Right renal pelvis (tissue), 4 donors: ENCODE measurements around the gene AKAP13. TPM values are rescaled to one million over a fixed set of nuclear protein-coding genes. Genes with fewer than 3 reads are reported as not detected.

Experiments used
- DNase-seq, 4 donors: peaks; one replicate each; pipeline ENCODE4 v3.0.0-alpha.2; 2013; ENCODE audit warnings: low read depth in 4 of 4, low spot score in 3 of 4, missing footprints in 1 of 4
- polyA plus RNA-seq, 4 donors: library from polyadenylated mRNA; unstranded; fragments of 120-200 nt; gene quantifications; one replicate each; pipeline ENCODE4 v1.2.1, GENCODE V29; 2013; ENCODE audit not compliant: insufficient read length in 4 of 4

The AKAP13 gene
- polyA plus RNA-seq, 4 donors: 78.8 to 89.4 (median 83.8) TPM

GRCh38 chr15:85755942-85756341 lies 375.5 kb downstream of the AKAP13 start:
- no peak for DNase-seq

GRCh38 chr15:85756411-85757072 lies 376.1 kb downstream of the AKAP13 start:
- no peak for DNase-seq

DNA sequence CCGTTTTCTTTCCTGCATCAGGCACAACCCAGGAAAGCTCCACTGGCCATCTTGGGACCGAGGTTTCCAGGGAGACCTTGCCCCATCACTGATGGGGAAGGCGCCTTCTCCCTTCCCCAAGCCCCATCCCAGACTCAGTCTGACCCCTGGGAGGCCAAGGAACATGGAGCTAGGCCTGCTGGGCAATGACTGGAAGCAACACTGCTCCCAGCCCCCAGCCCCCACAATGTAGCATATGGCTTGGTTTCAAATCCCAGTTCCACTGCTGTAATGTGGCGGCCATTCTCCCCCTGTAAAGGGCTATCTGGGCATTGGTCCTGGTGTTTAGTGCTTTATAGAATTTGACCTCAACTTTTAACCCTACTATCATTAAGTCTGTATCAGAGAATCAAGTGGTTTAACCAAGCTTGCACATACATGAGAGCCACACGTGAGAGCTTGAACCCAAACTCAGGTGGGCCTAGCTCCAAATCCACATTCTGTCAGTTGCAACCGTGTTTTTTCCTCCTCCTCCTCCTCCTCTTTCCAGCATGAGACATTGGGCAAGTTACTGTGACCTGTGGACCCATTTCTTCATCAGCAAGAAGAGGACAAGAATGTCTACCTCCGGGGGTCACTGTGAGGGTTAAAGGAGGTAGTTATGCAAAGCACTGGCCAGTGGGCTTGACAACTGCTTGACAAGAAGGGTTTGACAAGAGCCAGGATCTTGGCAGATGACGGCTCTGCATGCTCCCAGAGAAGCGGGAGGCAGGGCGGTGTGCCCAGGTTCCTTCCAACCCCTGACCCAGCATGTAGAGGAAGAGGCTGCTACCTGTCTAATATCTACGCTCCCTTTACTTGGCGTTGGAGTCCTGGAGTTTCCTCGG lies 376.9 kb downstream of the AKAP13 start:
- no peak for DNase-seq

- DNase-seq: no peak
These were observed 377.7 kb downstream of the AKAP13 start for GRCh38 chr15:85757939-85758654.

DNA sequence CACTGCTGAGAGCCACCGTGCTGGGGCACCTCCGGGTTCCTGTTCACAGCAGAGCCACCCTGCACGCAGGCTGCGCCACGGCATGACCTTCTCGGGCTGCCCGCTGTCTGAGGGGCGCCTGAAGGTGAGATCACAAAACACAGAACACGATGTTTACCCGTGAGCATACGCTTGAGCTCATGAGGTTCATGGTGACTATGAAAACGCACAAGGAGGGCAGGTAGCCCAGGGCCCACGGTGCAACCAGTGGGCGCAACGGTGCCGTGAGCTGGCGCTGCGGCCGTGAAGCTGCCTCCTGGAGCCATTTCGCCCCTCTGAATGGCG lies 378.2 kb downstream of the AKAP13 start:
- DNase-seq: no peak

DNA sequence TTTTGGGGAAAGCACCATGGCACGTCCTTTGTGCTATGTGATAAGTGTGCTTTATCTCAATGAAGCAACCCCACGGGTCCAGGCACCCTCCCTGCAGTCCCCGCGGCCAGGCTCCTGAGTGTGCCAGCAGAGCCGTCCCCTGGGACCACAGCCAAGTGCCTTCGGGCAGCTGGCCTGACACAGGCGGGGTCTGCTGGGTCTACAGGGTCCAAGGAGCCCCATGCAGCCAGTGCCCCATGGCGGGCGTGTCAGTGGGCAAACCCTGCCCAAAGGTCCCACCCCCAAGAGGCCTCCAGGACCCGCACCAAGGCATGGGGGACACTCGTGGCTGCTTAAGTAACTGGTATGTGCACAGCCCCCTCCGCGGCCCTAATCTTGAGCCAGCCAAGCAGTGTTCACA lies 379.0 kb downstream of the AKAP13 start:
- no peak for DNase-seq

- DNase-seq: no peak
These were observed 379.6 kb downstream of the AKAP13 start for GRCh38 chr15:85760049-85760448.

DNA sequence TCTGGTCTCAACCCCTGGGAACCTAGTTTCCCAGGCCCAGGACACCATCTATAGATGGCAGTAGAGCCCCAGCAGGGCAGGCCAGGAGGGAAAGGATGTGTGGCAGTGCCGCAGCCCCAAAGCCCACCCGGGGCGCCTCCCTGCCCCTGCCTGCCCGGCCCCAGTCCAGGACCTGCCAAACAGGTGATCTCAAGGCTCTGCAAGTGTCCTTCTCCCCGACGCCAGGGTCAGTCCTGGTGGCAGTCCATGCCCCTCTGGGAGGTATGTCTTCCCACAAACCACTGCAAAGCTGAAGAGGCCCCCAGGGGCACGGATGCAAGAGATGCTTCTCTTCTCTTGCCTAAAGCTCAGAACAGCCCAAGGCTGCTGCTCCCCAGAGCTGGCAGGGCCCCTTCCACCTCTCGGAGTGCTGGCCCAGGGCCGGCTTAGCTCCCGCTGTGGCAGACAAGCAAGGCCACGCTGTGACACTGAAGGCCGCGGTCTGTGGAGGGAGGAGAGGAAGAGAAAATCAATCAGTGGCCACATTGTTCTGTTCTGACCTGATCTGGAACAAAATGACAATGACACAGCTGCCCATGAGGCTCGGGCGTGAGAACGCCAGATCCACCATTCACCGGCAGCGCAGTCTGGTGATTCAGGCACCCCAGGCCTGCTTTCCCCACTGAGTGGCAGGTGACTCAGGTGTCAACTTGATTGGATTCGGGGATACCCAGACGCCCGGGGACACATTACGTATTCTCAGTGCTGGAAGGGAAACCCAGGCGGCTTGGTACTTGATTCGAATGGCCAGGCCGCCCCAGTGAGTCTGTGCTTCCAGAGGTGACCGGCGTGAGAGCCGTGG lies 380.3 kb downstream of the AKAP13 start:
- DNase-seq: no peak

GRCh38 chr15:85761635-85762034 lies 381.2 kb downstream of the AKAP13 start:
- no peak for DNase-seq

GRCh38 chr15:85762039-85762755 lies 381.8 kb downstream of the AKAP13 start:
- DNase-seq: no peak

GRCh38 chr15:85762756-85763127 lies 382.3 kb downstream of the AKAP13 start:
- no peak for DNase-seq

DNA sequence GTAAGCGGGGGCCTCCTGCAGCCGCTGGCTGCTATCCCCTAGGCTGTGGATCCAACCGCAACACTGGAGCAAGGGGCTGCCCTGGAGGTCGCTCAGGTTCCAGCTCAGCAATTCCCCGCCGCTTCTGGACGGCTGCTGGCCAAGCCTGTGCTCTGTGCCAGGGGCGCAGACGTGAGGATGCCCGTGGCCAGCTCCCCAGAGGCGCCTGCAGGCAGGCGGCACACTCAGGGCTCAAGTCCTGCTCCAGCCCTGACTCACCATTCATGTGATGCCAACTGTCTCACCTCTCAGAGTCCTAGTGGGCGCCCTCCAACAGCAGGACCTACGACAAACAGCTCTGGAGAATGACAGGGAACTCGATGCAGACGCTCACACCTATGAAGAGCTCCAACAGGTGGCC lies 382.8 kb downstream of the AKAP13 start:
- DNase-seq: no peak

DNA sequence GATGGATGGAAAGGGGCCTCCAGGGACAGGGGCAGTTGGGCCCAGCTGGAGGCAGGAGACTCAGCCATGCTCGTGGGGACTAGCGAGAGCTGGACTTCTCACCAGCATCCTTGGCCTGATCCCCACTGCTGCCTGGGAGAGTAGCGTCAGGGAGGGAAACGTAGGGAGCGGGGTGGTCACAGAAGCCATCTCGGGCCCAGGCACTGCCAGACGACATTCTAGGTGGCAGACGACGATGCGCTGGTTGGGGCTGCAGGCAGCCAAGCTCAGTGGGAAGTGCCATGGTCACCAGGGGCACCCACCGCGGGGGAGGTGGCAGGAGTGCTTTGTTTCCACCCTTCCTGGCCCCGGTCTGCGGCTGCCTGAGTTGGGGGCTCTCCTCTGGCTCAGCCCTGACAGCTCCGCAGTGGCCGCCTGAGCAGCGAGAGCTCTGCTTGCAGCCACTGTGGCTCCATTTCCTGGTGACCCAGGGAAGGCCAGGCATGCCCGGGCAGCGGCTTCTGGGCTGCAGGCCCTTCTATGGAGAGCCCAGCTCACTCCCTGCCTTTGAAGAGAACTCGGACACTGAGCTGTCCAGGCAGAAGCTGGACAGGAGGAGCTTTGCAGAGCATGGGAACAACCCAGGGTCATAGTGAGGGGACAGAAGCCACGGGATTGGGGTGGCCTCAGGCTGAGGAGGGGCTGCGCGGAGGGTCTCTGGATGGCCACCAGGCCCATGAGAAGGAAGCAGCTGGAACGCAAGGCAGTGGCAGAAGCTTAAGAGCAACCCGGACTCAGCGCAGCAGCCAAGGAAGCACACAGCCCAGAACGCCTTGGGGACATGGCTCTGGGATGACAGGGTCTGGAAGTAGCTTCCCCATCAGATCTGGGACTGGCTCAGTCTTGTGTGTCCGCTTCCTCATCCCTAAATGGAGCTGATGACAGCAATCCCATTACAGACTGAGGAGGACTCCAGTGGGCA lies 383.6 kb downstream of the AKAP13 start:
- DNase-seq: no peak

DNA sequence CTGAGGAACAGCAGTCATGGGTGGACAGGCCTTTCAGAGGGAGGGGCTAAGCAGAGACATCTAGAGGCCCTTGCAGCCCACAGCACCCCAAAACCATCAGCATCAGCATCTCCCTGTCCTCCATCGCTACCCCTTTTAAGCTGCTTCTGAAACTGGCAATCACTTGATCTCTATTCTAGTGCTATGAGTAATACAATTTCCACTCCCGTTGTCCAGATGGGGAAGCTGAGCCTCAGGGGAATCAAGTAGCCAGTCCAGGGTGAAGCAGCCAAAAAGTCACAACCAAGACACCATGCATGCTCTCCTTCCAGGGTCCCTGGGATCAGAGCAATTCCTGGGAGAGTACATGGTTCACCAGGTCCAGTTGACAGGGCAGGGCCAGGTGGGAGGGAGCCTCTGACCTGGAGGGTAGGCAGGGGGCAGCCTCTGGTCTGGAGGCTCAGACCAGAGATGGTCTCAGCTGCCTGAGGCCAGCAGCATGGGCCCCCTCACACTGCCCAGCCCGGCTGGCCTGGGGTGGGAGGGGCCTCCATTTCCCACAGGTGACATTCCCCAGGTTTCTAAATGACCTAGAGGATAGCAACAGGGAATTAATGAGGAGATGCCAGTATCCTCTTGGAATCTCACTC lies 384.4 kb downstream of the AKAP13 start:
- DNase-seq: no peak

GRCh38 chr15:85766001-85766831 lies 385.8 kb downstream of the AKAP13 start:
- no peak for DNase-seq

DNA sequence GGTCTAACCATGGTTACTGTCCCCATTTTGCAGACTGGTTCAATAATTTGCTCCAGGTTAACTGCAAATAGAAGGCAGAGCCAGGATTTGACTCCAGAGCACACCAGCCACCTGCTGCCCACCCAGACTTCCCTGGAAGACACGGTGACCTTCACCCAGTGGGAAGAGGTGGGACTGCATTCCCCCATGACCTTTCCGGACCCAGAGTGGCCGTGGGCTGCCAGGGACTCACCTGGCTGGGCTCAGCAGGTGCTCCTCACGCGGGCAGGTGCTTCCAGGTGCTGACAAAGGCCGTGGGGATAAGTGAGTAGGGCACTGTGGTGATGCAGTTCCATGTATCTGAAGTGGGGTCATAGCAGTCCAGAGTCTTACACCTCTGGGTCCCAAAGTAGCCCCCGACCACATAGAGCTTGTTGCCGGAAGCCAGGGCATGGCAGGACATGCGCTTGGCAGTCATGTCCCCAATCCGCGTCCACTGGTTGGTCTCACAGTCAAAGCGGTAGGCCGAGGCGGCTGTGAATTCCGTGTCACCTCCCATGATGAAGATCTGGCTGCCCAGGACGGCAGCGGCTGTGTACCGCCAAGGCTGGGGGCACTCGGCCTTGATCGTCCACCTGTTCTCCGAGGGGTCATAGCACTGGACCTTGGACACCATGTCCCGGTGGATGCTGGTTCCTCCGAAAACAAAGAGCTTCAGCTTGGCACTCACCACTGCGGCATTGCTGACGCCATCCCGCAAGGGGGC lies 387.6 kb downstream of the AKAP13 start:
- DNase-seq: no peak

DNA sequence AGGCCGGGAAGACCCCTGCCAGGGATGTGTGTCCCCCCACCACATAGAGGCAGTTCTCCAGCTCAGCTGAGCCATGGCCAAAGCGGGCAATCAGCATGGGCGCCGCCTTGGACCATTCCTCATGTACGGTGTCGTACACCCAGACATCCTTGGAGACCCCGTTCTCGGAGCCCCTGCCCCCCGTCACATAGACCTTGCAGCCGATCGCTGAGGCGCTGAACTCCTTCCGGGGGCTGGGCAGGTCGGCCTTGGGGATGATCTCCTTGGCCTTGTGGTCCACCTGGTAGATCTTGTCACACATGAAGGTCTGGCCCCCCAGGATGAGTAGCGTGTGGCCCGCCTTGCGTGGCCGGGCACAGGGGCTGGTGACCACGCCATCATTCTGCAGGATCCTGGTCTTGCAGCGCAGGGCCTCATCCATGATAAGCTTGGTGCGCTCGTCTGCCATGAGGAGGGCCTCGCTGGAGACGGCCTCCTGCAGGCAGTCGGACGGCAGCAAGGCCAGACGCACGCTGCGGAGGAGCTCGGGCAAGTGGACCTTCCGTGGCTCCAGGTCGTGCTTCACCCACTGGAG lies 388.3 kb downstream of the AKAP13 start:
- DNase-seq: no peak
